Measurements from ENCODE around the gene RBM12.

DNA sequence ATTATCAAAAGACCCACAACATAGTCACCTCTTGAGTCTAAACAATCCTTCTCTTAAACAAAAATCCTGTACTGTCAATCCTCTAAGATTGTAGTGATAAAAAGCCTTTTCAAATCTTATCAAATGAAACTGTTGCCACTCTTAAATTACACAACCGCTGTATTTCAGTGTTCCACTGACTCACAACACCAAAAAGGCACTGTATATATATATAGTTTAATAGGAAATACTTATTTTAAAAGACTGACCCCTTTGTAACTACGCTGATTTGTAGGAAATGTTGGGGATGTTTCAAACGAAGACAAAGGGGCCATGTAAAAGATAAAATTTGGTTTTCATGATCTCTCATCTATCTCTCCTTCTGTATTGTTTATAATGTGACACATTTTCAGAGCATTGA is 14.1 kb downstream of the RBM12 start:
- no peak for TF ChIP-seq CTCF (IDR thresholded peaks at IDR 0.05)
- TF ChIP-seq EP300 (IDR thresholded peaks at IDR 0.05): no peak
- TF ChIP-seq POLR2A (IDR thresholded peaks at IDR 0.05): no peak

Data from tibial nerve (tissue), 4 donors.